Thyroid gland (tissue), 4 donors: ENCODE results near the gene MTMR2.
A peak's percentile ranks its signal among the peaks of the same experiment; 100 is the strongest.

Source experiments
- CTCF ChIP-seq, 6 experiments: fragments of 200-600 bp in 3 of 6; fragments of 450-650 bp in 3 of 6; sonication (generic) in 3 of 6; IDR thresholded peaks; one replicate each; pipeline ENCODE4 v1.5.1; 2016 to 2019; ENCODE audit warnings: antibody characterized with exemption in 6 of 6, mild to moderate bottlenecking in 2 of 6, inconsistent platforms in 1 of 6, moderate library complexity in 1 of 6
- POLR2A ChIP-seq, 2 donors: fragments of 450-650 bp; IDR thresholded peaks; one replicate each; pipeline ENCODE4 v1.6.1; 2017; ENCODE audit warnings: antibody characterized with exemption in 2 of 2, mild to moderate bottlenecking in 2 of 2, moderate library complexity in 1 of 2

DNA sequence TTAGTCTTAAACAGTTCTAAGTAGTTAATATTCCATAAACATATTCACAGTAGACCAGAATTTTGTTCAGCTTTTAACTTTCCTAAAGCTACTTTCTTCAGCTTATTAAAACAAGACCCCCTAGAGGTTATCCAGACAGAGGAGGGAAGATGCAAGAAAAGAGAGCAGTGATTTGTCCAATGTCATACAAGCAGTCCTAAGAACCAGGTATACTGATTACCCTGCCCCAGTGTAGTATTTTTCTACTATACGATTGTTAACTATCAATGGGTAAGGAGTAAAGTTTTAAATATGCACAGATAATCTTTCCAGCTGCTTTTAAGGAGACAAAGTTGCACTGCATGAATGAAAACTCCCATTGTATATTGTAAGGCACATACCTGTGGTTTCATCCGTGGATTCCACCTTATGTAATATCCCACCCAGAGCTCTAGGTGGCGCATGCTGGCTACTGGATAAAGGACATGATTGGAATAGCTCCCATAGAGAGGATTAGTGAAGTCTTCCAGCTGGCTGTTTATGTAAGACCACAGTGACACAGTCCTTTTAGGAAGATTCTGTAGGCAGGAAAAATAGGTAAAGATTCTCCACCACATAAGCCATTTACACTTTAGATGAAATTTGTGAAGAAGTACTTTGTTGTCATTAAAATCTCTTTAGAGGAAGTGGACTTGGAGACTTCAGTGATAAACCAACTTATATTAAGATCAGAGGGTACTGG, 88.0 kb downstream of the MTMR2 start:
- TF ChIP-seq CTCF (IDR thresholded peaks at IDR 0.05) (peak; percentile 58 to 93 (median 89)), POLR2A (IDR thresholded peaks at IDR 0.05) (no peak)
